HG03457 (cell line): ENCODE data around the gene CBX8.

Experiments used
- ATAC-seq: cut with Tn5 transposase; IDR thresholded peaks from one replicate; pipeline ENCODE4 v1.9.1; 2021; ENCODE audit warnings: moderate number of reproducible peaks; ENCODE audit not compliant: unreplicated experiment

The CBX8 gene

GRCh38 chr17:79835953-79836509 is 39.2 kb upstream of the CBX8 start:
- ATAC-seq = no peak

GRCh38 chr17:79835470-79835899 is 38.6 kb upstream of the CBX8 start:
- ATAC-seq = no peak

- no peak for ATAC-seq
Observed at GRCh38 chr17:79834565-79835469, 37.9 kb upstream of the CBX8 start.

GRCh38 chr17:79833744-79834564 is 37.1 kb upstream of the CBX8 start:
- ATAC-seq = no peak

- no peak for ATAC-seq
Observed at GRCh38 chr17:79833110-79833450, 36.2 kb upstream of the CBX8 start.

GRCh38 chr17:79832218-79833109 is 35.6 kb upstream of the CBX8 start:
- no peak for ATAC-seq

- ATAC-seq = no peak
Observed at GRCh38 chr17:79831265-79832217, 34.7 kb upstream of the CBX8 start.

- no peak for ATAC-seq
Observed at GRCh38 chr17:79830763-79831264, 33.9 kb upstream of the CBX8 start.

- ATAC-seq = no peak
Observed at GRCh38 chr17:79830303-79830702, 33.4 kb upstream of the CBX8 start.

- ATAC-seq = no peak
Observed at GRCh38 chr17:79829457-79829856, 32.6 kb upstream of the CBX8 start.

- no peak for ATAC-seq
Observed at GRCh38 chr17:79829004-79829403, 32.1 kb upstream of the CBX8 start.

- no peak for ATAC-seq
Observed at GRCh38 chr17:79826841-79827578, 30.1 kb upstream of the CBX8 start.

- no peak for ATAC-seq
Observed at GRCh38 chr17:79826204-79826680, 29.4 kb upstream of the CBX8 start.

- ATAC-seq = no peak
Observed at GRCh38 chr17:79825580-79825921, 28.7 kb upstream of the CBX8 start.

- ATAC-seq = no peak
Observed at GRCh38 chr17:79824893-79825579, 28.2 kb upstream of the CBX8 start.

GRCh38 chr17:79824234-79824633 is 27.4 kb upstream of the CBX8 start:
- ATAC-seq = no peak

- no peak for ATAC-seq
Observed at GRCh38 chr17:79822583-79823124, 25.8 kb upstream of the CBX8 start.
